Measurements from ENCODE around the gene GZMM.

GZMM gene

GRCh38 chr19:535017-535835, 8.6 kb upstream of the GZMM start:
- DNase-seq = no peak

- DNase-seq = no peak
Observed at GRCh38 chr19:536031-536880, 7.6 kb upstream of the GZMM start.

- no peak for DNase-seq
Observed at GRCh38 chr19:536881-537404, 6.9 kb upstream of the GZMM start.

- no peak for DNase-seq
Observed at GRCh38 chr19:538641-539428, 5.0 kb upstream of the GZMM start.

GRCh38 chr19:539429-540030, 4.3 kb upstream of the GZMM start:
- no peak for DNase-seq

GRCh38 chr19:540867-541637, 2.8 kb upstream of the GZMM start:
- no peak for DNase-seq

- no peak for DNase-seq
Observed at GRCh38 chr19:541699-542098, 2.2 kb upstream of the GZMM start.

- no peak for DNase-seq
Observed at GRCh38 chr19:542173-542866, 1.5 kb upstream of the GZMM start.

- DNase-seq = no peak
Observed at GRCh38 chr19:547117-547516, 3.3 kb downstream of the GZMM start.

GRCh38 chr19:547836-548720, 4.2 kb downstream of the GZMM start:
- DNase-seq = no peak

- DNase-seq = no peak
Observed at GRCh38 chr19:548886-549830, 5.3 kb downstream of the GZMM start.

- DNase-seq = no peak
Observed at GRCh38 chr19:554817-555216, 11.0 kb downstream of the GZMM start.

GRCh38 chr19:555474-555808, 11.6 kb downstream of the GZMM start:
- no peak for DNase-seq

- no peak for DNase-seq
Observed at GRCh38 chr19:556611-557382, 12.9 kb downstream of the GZMM start.

- DNase-seq = no peak
Observed at GRCh38 chr19:558770-559439, 15.1 kb downstream of the GZMM start.

- no peak for DNase-seq
Observed at GRCh38 chr19:560121-560520, 16.3 kb downstream of the GZMM start.

GRCh38 chr19:566403-566802, 22.6 kb downstream of the GZMM start:
- no peak for DNase-seq

GRCh38 chr19:566844-567243, 23.0 kb downstream of the GZMM start:
- DNase-seq = no peak

Data from DMS 273 treated with DMSO at 0.1 percent for 48 hours (cell line).